GM18505 (cell line): ENCODE data around the gene ITGAX.

Source experiments
- ATAC-seq: cut with Tn5 transposase; IDR thresholded peaks from one replicate; pipeline ENCODE4 v1.9.1; 2021; ENCODE audit not compliant: unreplicated experiment
- POLR2A ChIP-seq: IDR thresholded peaks from 4 replicates; pipeline ENCODE4 v1.6.1; 2011; ENCODE audit warnings: borderline replicate concordance; ENCODE audit not compliant: insufficient read depth, insufficient read length; ENCODE audit errors: extremely low read depth

ITGAX gene

GRCh38 chr16:31356566-31357323 is 1.8 kb downstream of the ITGAX start:
- ATAC-seq, result no peak
- no peak for TF ChIP-seq POLR2A

- ATAC-seq, result no peak
- no peak for TF ChIP-seq POLR2A
Measured at GRCh38 chr16:31357324-31358109, 2.5 kb downstream of the ITGAX start.

- TF ChIP-seq POLR2A, result no peak
- ATAC-seq, result no peak
Measured at GRCh38 chr16:31360251-31360650, 5.3 kb downstream of the ITGAX start.

- no peak for ATAC-seq
- no peak for TF ChIP-seq POLR2A
Measured at GRCh38 chr16:31361201-31362110, 6.5 kb downstream of the ITGAX start.

GRCh38 chr16:31362476-31363405 is 7.8 kb downstream of the ITGAX start:
- ATAC-seq, result no peak
- TF ChIP-seq POLR2A, result no peak

- ATAC-seq, result no peak
- TF ChIP-seq POLR2A, result no peak
Measured at GRCh38 chr16:31363721-31364120, 8.7 kb downstream of the ITGAX start.

GRCh38 chr16:31364421-31364820 is 9.4 kb downstream of the ITGAX start:
- no peak for ATAC-seq
- TF ChIP-seq POLR2A, result no peak

GRCh38 chr16:31365131-31365865 is 10.3 kb downstream of the ITGAX start:
- no peak for TF ChIP-seq POLR2A
- peak; percentile 79 for ATAC-seq

DNA sequence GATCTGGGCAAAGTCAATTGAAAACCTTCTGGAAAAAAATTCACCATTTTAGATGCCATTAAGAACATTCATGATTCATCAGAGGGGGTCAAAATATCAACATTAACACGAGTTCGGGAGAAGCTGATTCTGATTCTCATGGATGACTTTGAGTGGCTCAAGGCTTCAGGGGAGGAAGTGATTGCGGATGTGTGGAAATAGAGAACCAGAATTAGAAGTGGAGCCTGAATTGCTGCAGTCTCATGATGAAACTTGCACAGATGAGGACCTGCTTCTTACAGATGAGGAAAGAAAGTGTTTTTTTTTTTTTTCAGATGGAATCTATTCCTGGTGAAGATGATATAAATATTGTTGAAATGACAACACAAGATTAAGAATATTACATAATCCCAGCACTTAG is 12.9 kb downstream of the ITGAX start:
- ATAC-seq, result no peak
- TF ChIP-seq POLR2A, result no peak

DNA sequence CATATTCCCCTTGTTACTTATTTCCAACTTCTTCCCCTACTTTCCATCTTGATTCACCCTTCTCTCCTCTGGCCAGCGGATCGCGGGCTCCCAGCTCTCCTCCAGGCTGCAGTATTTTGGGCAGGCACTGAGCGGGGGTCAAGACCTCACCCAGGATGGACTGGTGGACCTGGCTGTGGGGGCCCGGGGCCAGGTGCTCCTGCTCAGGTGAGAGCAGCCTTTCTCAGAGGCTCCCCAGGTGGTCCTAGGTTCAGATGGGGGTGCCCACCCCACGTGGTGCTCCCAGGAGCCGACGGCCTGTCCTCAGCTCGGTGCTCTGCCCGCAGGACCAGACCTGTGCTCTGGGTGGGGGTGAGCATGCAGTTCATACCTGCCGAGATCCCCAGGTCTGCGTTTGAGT is 16.0 kb downstream of the ITGAX start:
- no peak for ATAC-seq
- TF ChIP-seq POLR2A, result no peak

DNA sequence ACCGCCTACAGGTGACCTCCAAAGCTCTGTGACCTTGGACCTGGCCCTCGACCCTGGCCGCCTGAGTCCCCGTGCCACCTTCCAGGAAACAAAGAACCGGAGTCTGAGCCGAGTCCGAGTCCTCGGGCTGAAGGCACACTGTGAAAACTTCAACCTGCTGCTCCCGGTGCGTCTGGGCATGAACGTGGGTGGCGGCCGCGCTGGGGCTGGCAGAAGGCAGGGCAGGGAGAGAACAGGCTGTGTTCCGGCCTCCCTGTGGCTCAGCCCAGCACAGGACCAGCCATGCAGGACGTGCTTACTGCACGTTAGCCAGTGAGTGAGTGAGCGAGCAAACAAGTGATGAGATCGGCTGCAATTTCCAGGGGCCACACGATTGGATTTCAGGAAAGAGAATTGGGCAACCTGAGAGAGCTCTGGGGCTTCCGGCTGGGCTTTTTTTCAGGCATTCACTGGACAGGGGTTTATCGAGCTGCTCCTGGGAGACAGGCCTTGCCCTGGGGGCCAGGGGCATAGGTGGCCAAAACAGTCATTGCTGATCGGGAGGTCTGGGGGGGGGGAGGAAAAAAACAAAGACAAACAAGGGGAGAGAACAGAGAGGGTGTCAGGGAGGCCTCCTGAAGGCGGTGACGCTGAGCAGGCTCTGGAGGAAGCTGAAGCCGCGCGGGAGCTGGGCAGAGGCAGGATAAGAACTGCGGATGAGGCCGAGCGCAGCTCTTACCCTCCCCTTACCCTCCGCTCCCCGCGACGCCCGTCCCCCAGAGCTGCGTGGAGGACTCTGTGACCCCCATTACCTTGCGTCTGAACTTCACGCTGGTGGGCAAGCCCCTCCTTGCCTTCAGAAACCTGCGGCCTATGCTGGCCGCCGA is 16.9 kb downstream of the ITGAX start:
- ATAC-seq, result no peak

More for the DNA sequence above, 16.9 kb downstream of the ITGAX start:
- no peak for TF ChIP-seq POLR2A
